Parathyroid adenoma (tissue), 2 donors: ENCODE data around the gene FADS3.

Source experiments
- H2AFZ ChIP-seq: fragments of 300-600 bp; sonication (generic); one replicate; pipeline ENCODE4 v1.7.0; 2017; ENCODE audit warnings: antibody characterized with exemption, mild to moderate bottlenecking
- H3K27ac ChIP-seq: fragments of 300-600 bp; sonication (generic); one replicate; pipeline ENCODE4 v1.7.0; 2017
- H3K27me3 ChIP-seq: fragments of 300-600 bp; sonication (generic); one replicate; pipeline ENCODE4 v1.7.0; 2017; ENCODE audit warnings: low read length; ENCODE audit not compliant: control insufficient read depth, insufficient read depth
- H3K36me3 ChIP-seq: fragments of 300-600 bp; sonication (generic); one replicate; pipeline ENCODE4 v1.7.0; 2017; ENCODE audit warnings: low read length; ENCODE audit not compliant: control insufficient read depth, insufficient read depth
- H3K4me1 ChIP-seq: fragments of 300-600 bp; sonication (generic); one replicate; pipeline ENCODE4 v1.7.0; 2017; ENCODE audit warnings: control low read depth
- H3K4me2 ChIP-seq: fragments of 300-600 bp; sonication (generic); one replicate; pipeline ENCODE4 v1.7.0; 2017; ENCODE audit warnings: low read length
- H3K4me3 ChIP-seq: fragments of 300-600 bp; sonication (generic); one replicate; pipeline ENCODE4 v1.7.0; 2017; ENCODE audit warnings: low read depth, low read length
- H3K79me2 ChIP-seq: fragments of 300-600 bp; sonication (generic); one replicate; pipeline ENCODE4 v1.7.0; 2017; ENCODE audit warnings: control low read depth
- H3K9ac ChIP-seq: fragments of 300-600 bp; sonication (generic); one replicate; pipeline ENCODE4 v1.7.0; 2017; ENCODE audit warnings: mild to moderate bottlenecking
- H3K9me3 ChIP-seq: fragments of 300-600 bp; sonication (generic); one replicate; pipeline ENCODE4 v1.7.0; 2017; ENCODE audit warnings: low read length; ENCODE audit not compliant: control insufficient read depth
- TF ChIP-seq, protein P1 (sequence below): fragments of 300-600 bp; sonication (generic); IDR thresholded peaks from one replicate; pipeline ENCODE4 v1.7.0; 2017; ENCODE audit warnings: antibody characterized with exemption, mild to moderate bottlenecking
- donor health status: primary hyperparathyroidism.

FADS3 gene

DNA sequence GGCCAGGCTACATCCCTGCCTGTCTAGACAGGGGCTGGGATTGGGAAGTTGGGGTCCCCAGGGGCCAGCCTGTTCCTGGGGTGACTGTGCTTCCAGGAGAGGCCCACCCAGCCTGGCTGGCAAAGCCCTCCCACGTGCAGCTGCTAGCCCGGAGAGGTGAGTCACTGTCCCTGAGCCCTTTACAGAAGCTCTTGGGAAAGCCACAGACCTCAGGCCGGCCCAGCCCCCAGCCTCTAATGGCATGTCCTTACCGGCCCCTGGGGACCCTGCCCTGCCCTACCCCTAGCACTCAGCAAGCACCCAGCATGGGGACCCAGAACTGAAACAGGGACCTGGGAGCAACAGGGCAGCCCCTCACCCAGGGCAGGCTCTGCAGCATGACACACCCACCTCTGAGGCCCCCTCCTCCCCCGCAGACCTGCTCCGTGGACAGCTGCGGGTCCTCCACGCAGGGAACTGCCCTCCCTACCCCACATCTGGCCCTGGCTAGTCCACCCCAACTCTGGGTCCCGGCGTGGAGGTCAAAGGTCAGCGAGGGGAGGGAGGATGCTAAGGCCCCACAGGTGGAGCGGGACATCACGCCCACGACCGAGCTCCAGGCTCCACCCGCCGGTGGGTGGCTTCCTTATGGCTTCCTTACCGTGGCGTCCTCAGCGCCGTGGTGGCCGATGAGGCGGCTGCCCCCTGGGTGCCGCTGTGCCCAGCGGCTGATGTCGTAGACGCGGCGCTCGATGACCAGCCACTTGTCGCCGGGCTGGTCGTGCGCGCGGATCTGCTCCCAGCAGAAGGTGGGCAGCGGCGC lies 615 bp downstream of the FADS3 start:
- H3K27me3 ChIP-seq, result no peaks in the 10 kb centered on the region
- no peaks in the 10 kb centered on the region for H3K9me3 ChIP-seq
- H3K79me2 ChIP-seq, result no peaks in the 10 kb centered on the region
- peak overlapping the region; percentile 77 for H2AFZ ChIP-seq
- no peak overlapping the region for H3K9ac ChIP-seq
- no peak overlapping the region for H3K27ac ChIP-seq
- no peaks in the 10 kb centered on the region for H3K36me3 ChIP-seq
- TF ChIP-seq, protein P1, sequence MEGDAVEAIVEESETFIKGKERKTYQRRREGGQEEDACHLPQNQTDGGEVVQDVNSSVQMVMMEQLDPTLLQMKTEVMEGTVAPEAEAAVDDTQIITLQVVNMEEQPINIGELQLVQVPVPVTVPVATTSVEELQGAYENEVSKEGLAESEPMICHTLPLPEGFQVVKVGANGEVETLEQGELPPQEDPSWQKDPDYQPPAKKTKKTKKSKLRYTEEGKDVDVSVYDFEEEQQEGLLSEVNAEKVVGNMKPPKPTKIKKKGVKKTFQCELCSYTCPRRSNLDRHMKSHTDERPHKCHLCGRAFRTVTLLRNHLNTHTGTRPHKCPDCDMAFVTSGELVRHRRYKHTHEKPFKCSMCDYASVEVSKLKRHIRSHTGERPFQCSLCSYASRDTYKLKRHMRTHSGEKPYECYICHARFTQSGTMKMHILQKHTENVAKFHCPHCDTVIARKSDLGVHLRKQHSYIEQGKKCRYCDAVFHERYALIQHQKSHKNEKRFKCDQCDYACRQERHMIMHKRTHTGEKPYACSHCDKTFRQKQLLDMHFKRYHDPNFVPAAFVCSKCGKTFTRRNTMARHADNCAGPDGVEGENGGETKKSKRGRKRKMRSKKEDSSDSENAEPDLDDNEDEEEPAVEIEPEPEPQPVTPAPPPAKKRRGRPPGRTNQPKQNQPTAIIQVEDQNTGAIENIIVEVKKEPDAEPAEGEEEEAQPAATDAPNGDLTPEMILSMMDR, result peak; percentile 19
- peak overlapping the region; percentile 57 for H3K4me3 ChIP-seq
- H3K4me2 ChIP-seq, result peak overlapping the region; percentile 80
- no peaks in the 10 kb centered on the region for H3K4me1 ChIP-seq

DNA sequence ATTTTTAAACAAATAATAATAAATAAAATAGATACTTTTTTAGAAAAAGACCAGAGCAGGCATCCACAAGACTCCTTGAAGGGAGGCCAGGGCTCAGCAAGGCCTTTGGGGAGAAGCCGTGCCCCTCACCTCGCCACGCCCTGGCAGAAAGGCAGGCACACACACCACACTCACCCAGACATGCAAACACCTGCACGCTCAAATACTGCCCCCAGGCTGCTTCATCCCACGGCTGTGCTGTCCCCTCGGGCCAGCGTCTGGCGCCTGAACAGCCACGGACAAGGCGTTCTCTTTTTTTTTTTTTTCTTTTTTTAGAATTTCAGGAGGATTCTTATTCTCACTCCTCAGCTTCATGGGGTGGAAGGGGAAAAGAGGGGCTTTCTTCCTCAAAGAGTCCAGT lies 1.5 kb downstream of the FADS3 start:
- no peak overlapping the region for H3K4me2 ChIP-seq
- H3K79me2 ChIP-seq, result no peaks in the 10 kb centered on the region
- TF ChIP-seq, protein P1, result no peak
- no peaks in the 10 kb centered on the region for H3K36me3 ChIP-seq
- H2AFZ ChIP-seq, result no peak overlapping the region
- no peaks in the 10 kb centered on the region for H3K27me3 ChIP-seq
- no peaks in the 10 kb centered on the region for H3K4me1 ChIP-seq
- no peak overlapping the region for H3K4me3 ChIP-seq
- no peaks in the 10 kb centered on the region for H3K9me3 ChIP-seq
- no peak overlapping the region for H3K9ac ChIP-seq
- H3K27ac ChIP-seq, result no peak overlapping the region

DNA sequence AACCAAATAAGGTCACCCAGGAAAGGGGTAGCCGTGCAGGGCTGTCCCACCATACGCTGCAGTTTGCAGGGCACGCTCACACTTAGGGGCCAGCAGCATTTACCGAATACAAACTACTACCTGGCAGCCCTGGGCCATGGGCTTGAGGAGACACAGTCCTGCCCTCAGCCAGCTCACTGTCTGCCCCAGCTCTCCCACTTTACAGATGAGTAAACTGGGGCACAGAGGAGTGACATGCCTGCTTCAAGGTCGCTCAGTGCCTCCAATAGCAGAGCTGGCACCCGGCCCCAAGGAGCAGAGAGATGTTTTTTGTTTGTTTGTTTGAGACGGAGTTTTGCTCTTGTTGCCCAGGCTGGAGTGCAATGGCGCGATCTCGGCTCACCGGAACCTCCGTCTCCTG lies 2.8 kb downstream of the FADS3 start:
- Histone ChIP-seq H3K36me3 (no peaks in the 10 kb centered on the region), H3K79me2 (no peaks in the 10 kb centered on the region), H3K27ac (no peak overlapping the region), H3K4me3 (no peak overlapping the region), H3K27me3 (no peaks in the 10 kb centered on the region), H3K4me1 (no peaks in the 10 kb centered on the region), H3K9me3 (no peaks in the 10 kb centered on the region), H3K9ac (no peak overlapping the region), H2AFZ (no peak overlapping the region), H3K4me2 (no peak overlapping the region)
- TF ChIP-seq, protein P1, result no peak

DNA sequence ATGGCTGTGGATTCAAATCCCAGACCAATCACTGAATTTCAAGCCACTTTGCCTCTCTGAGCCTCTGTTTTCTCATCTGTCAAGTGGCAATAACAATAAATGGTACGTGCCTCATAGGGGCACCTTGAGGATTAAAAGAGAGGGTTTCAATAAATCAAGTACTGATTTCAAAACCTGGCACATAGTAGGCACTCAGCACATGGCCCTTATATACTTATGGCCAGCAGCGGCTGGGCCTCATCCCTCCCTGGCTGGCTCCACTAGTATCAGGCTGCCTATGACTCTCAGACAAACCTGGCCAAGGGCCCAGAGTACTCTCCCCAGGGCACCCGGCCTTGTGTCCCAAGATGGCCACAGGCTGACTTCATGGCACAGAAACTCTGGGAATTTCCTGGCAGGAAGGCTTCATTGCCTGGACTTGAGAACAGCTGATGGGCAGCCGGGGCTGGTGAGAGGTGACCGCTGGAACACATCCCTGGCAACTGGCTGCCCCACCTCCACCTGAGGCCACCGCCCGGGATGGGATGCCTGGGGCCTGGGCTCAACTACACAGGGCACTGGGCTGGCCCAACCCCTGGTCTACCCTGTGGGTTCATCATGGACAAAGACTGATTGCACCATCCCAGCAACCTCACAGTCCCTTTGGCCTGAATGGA lies 3.4 kb downstream of the FADS3 start:
- H3K27ac ChIP-seq, result no peak overlapping the region

More for the DNA sequence above, 3.4 kb downstream of the FADS3 start:
- H2AFZ ChIP-seq, result no peak overlapping the region
- TF ChIP-seq, protein P1, result no peak
- H3K4me1 ChIP-seq, result no peaks in the 10 kb centered on the region
- H3K9me3 ChIP-seq, result no peaks in the 10 kb centered on the region
- no peaks in the 10 kb centered on the region for H3K27me3 ChIP-seq
- no peaks in the 10 kb centered on the region for H3K79me2 ChIP-seq
- H3K4me3 ChIP-seq, result no peak overlapping the region
- no peaks in the 10 kb centered on the region for H3K36me3 ChIP-seq
- H3K9ac ChIP-seq, result no peak overlapping the region
- H3K4me2 ChIP-seq, result no peak overlapping the region
